HG03135 (cell line): ENCODE measurements around the gene FKBP7.
"Not testable (repeated sequence)": the region's sequence is repeated elsewhere in the genome, so short reads cannot be mapped to it uniquely, and the experiment has no call there.

Source experiments
- ATAC-seq: cut with Tn5 transposase; IDR thresholded peaks from one replicate; pipeline ENCODE4 v1.9.1; 2021; ENCODE audit warnings: mild to moderate bottlenecking, moderate library complexity; ENCODE audit not compliant: unreplicated experiment

Gene FKBP7

DNA sequence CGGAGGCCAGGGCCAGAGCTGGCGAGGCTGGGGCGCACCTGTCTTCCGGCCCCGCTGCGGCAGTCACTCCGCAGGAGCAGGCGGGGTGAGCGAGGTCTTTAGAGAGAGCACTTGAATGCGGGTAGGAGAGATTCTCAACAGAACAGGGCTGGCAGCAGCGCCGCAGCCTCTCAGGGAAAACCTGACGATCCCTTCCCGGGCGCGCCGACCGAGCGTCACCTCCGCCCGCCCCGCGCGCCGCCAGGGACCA, 28.0 kb downstream of the FKBP7 start:
- ATAC-seq, result peak; percentile 55

DNA sequence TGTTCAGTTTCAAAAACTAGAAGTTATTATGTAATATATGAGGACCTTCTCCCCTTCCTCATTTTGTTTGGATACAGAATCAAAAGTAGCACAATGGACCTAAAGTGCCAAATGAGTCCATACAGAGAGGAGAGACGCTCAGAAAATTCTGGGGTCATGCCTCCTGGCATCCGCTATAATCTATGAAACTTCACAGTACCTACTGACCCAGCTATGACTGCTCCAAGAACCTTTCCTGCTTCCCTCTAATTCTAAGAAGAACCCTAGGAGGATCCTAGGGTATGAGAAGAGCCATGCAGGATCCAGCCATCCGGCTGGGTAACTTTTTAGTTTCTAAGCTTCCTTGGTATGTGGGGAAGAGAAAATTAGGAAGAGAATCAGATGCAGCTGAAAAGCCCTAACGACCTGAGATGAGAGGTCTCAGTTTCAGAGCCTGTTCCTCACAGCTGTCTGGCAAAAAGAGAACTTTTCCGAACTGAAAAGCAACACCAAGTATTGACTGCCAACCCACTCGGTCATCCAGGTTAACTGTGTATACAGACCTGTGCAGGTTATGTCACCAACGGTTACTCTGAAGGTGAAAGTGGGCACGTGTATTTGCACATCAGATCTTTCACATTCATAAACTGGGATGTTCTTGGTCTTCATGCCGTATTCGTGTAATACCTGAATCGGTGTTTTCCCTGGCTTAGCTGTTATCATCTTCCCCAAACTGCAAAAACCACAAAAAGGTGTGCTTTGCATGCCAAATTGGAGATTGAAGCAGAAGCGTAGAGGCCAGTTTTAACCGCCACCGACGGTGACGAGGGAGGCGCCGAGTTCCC, 28.5 kb downstream of the FKBP7 start:
- ATAC-seq, result peak; percentile 8

- no peak for ATAC-seq
Measured at GRCh38 chr2:178448968-178449661, 29.3 kb downstream of the FKBP7 start.

GRCh38 chr2:178441426-178441825, 37.0 kb downstream of the FKBP7 start:
- ATAC-seq, result no peak

DNA sequence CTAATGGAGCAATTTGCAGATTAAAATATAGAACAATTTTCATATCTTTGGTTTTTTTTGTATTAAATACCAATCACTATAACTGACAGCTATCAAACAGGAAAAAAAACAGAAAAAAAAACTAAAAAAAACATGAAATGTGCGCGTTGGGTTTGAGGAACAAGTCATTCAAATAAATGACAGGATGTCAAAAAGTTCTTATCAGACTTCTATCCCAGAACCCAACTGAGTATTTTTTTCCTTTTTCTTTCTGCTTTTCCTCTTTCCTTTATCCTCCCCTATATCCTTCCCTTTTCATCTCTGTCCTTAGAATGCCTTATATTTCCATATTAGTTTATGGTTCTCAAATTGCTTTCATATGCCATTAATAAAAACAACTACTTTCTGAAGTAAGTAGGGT, 41.7 kb downstream of the FKBP7 start:
- no peak for ATAC-seq

DNA sequence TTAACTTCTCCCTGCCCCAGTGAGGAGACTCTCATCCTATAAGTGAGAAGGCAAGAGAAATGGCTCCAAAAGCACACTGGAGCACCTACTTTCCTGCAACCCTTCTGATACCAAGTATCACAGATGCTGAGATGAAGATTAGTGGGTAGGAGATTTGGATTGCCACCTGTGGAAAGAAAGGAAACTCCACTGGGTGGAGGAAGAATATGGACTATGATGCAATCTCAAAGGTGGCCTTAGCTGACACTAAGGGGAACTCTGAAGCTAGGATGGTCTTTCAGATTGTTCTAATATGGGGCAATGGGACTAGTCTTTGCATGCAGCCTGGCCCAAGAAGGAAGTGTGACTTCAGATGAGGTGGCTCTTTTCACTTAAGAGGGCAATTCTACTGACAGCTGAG, 49.1 kb downstream of the FKBP7 start:
- no peak for ATAC-seq

DNA sequence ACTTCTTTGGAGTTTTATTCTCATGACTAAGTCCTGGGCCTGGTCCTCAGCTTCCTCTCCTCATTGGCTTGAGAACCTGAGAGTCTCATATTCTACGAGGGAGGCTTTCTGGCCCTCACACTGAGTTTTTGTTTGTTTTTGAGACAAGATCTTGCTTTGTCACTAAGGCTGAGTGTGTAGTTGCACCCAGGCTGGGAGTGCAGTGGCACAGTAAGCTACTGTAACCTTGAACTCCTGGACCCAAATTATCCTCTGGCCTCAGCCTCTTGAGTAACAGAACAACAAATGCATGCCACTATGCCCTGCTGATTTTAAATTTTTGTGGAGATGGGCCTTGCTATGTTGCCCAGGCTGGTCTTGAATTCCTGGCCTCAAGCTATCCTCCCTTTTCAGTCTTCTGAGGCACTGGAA, 50.0 kb downstream of the FKBP7 start:
- no peak for ATAC-seq

- ATAC-seq, result no peak
Measured at GRCh38 chr2:178427458-178427857, 50.9 kb downstream of the FKBP7 start.

DNA sequence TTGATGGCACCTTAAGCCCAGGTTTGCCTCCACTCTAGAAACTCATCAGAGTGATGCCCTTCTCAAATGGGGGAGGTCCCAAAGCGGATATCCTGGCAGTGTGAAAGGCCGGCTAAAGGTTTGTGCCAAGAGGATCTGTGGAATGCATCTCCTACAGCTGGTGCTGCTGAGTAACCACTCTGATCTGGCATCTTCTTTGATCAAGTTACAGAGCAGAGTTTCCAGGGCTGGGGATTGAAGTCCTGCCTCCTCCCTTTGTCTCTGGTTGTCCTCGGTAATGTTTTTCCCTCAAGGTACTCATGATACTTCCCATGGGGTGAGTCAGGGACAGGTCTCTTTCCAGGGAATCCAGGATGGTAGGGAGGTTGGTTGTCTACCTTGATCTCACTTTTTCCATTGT, 52.0 kb downstream of the FKBP7 start:
- ATAC-seq, result no peak

DNA sequence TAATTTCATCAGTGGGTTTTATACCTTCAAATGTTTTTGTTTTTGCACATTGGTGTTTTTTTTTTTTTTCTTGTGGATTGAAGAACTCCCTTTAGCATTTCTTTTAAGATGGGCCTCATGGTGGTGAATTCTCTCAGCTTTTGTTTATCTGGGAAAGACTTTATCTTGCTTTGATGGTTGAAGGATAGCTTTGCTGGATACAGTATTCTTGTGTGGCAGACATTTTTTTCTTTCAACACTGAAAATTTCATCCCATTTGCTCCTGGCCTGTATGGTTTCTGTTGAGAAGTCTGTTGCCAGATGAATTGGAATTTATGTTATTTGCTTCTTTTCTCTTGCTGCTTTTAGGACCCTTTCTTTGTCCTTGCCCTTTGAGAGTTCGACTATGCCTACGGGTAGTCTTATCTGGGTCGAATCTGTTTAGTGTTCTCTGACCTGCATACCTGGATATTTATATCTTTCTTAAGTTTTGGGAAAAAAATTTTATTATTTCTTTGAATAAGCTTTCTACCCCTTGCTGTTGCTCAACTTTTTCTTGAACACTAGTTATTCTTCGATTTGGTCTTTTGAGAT, 53.1 kb downstream of the FKBP7 start:
- ATAC-seq, result no peak

- not testable (repeated sequence) for ATAC-seq
Measured at GRCh38 chr2:178423746-178424145, 54.7 kb downstream of the FKBP7 start.

DNA sequence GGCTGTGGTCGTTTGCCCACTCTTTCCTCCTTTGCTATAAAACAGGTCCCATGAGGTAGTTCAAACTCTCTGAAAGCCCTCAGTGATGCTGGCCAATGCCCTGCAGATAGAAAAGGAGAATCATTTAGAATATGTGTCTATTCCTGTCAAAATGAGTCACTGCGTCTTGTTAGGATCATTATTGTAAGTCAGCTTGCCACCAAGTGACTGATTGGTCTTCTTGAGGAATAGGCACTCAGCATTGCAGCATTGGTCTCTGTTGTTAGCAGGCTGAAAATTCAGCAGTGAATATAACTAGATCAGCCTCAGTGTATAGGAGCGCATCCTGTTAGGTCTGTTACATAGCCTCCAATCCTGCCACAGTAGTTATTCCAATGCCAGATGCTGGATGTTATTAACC, 56.3 kb downstream of the FKBP7 start:
- no peak for ATAC-seq

- ATAC-seq, result no peak
Measured at GRCh38 chr2:178420463-178420999, 57.9 kb downstream of the FKBP7 start.

GRCh38 chr2:178419123-178419522, 59.3 kb downstream of the FKBP7 start:
- no peak for ATAC-seq

GRCh38 chr2:178418426-178418825, 60.0 kb downstream of the FKBP7 start:
- ATAC-seq, result no peak

DNA sequence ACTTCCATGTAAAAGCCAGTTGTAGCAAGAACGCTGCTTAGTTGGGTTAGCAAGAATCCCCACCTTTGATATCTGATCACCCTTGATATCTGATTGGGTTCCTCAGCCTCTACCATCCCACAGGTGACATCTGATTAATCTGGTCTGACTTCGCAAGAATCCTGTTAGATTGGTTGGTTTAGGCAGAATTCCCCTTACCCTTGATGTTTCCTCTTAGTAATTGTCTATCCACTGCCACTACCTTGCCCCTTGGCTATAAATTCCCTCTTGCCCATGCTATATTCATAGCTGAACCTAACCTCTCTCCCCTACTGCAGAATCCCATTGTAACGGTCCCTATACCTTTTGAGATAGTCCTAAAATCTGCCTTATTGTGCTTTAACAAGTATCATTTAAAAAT, 60.5 kb downstream of the FKBP7 start:
- ATAC-seq, result no peak

DNA sequence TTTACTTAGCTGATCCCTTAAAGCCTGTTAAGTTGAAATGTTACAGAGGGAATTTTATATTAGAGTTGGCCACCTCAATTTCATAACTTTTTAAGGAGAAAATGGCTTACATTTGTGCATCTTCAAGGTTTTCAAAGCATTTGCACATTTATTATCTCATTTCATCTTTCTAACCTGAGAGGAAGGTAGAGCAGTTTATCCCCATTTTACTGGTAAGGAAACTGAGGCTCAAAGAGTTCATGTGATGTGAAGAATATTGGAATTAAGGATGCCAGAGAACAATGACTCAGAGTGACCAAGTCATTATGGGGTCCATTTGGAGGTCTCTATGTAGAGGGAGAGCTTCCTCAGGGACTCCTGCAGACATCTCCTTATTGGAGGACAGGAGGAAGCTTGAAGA, 62.4 kb downstream of the FKBP7 start:
- no peak for ATAC-seq

GRCh38 chr2:178414266-178415247, 63.8 kb downstream of the FKBP7 start:
- ATAC-seq, result peak; percentile 80
